NOMO-1 treated with dmso at 0.1 percent for 144 hours (cell line): Measurements from ENCODE around the gene TRMU.
"Not testable (repeated sequence)": the region's sequence is repeated elsewhere in the genome, so short reads cannot be mapped to it uniquely, and the experiment has no call there.

Experiments used
- DNase-seq: peaks from one replicate; lab custom pipeline; 2025; ENCODE audit not compliant: unreplicated experiment; lab: John Stamatoyannopoulos, UW

Gene TRMU

DNA sequence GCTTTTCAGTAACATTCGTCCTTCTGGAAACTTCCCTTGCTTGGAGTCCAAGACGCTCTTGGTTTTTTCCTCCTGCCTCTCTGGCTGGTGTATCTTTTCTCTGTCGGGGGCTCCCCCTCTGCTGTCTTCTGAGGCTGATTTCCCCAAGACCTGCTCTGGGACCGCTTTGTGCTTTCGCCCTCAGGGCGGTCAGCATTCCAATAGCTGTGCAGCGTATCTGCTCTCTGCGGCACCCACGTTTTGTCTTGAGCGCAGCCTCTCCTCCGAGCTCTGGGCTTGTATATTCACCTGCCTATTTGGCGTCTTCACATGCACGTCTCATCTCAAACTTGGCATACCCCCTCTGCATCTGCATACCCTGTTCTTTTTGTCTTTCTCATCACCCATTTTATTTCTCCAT, 36.4 kb upstream of the TRMU start:
- no peak for DNase-seq

- DNase-seq, result no peak
These were observed 35.0 kb upstream of the TRMU start for GRCh38 chr22:46300491-46300890.

DNA sequence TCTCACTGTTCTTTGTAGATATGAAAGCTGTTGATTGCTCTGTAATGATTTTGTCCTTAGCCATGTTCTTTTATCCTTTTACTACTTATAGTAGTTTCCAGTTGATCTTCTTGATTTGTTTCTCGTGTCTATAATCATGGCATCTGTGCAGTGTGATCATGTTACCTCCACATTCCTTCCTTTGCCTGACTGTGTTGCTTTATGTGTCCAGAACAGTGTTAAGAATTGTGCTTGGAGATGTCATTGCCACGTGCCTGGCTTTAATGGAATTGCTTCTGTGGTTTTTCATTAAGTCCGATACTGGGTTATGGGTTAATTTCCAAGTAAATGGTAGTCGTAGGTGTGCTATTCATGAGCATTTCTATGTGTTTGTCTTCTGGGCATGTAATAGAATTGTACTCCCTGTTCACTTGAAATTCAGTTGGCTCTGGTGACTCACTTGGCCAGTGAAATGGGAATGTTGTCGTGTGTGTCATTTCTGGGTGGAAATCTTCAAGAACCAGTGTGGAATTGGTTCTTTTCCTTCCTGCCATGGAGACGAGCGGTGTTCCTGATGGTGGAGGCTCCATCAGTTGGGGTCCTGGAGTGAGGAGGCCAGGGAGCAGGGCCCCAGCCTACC, 32.1 kb upstream of the TRMU start:
- no peak for DNase-seq

DNA sequence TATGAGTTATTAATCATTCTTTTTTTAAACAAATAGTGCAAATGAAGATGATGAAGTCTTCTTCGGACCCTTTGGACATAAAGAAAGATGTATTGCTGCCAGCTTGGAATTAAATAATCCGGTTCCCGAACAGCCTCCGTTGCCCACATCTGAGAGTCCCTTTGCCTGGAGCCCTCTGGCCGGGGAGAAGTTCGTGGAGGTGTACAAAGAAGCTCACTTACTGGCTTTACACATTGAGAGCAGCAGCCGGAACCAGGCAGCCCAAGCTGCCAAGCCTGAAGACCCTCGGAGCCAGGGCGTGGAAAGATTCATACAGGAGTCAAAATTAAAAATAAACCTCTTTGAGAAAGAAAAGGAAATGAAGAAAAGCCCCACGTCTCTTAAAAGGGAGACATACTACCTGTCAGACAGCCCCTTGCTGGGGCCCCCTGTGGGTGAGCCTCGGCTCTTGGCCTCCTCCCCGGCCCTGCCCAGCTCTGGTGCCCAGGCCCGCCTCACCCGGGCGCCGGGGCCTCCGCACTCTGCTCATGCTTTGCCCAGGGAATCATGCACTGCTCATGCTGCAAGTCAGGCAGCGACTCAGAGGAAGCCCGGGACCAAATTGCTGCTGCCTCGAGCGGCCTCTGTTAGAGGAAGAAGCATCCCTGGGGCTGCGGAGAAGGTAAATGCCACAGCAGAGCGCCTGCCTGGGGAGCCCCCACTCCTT, 27.1 kb upstream of the TRMU start:
- DNase-seq, result no peak

DNA sequence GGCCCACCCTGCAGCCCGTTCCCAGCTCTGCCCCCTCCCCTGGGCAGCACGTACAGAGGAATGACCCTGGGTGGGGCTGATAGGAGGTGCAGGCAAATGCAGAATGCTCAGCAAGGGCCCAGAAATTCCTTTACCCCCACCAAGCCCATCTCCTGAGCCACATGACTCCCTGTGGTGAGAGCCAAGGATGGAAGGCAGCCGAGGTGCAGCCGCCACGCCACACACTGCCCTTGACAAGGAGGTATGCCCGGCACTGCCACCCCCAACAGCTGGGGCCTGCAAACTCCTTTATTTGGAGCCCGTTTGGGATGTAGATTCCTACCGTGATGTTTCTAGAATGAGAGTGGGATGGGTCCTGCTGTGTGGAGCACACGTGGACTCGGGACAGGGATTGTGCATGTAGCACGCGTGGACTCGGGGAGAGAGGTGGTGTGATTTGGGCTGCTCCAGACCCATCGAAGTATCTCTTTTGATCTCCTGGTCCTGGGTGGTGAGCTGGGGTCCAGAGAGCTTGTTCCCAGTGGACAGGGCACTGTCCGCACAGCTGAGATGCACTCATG, 25.9 kb upstream of the TRMU start:
- no peak for DNase-seq

DNA sequence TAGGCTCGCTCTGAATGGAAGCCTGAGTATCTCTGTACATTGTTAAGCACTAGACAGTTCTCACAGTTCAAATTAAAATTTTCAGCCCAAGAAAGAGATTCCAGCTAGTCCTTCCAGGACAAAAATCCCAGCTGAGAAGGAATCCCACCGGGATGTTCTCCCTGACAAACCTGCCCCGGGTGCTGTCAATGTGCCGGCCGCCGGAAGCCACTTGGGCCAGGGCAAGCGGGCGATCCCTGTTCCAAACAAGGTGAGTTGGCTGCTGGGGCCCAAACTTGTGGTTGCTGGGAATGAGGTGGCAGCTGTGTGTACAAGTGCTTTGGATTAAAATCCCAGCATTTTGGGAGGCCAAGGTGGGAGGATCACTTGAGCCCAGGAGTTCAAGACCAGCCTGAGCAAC, 23.5 kb upstream of the TRMU start:
- no peak for DNase-seq

DNA sequence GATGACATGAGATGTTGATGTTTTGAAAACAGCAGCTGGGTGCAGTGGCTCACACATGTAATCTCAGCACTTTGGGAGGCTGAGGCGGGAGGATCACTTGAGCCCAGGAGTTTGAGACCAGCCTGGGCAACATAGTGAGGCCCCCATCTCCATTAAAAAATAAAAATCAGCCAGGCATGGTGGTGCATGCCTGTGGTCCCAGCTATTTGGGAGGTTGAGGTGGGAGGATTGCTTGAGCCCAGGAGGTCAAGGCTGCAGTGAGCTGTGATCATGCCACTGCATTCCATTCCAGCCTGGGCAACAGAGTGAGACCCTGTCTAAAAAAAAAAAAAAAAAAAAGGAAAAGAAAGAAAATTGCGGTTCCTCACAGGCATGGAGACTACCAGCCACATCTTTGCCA, 22.7 kb upstream of the TRMU start:
- not testable (repeated sequence) for DNase-seq

GRCh38 chr22:46315976-46316375, 19.5 kb upstream of the TRMU start:
- no peak for DNase-seq

- DNase-seq, result no peak
These were observed 17.9 kb upstream of the TRMU start for GRCh38 chr22:46317646-46318045.

DNA sequence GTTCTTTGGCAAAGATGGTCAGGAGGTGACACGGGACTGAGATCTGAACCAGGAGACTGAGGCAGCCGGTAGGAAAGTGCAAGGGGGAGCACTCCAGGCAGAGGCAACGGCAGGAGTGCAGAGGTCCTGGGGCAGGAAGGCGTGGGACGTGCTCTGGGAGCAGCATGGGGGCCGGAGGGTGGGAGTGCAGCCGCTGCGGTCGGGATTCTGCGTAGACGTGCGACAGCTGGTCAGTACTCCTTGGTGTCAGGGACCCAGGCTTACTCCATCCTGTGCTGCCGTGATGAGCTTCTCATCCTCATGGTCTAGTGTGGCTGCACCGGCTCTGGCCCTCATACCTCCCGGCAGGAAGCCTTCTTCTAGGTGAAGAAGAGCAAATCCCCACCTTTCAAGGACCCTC, 16.9 kb upstream of the TRMU start:
- DNase-seq, result no peak

GRCh38 chr22:46319319-46319718, 16.2 kb upstream of the TRMU start:
- DNase-seq, result no peak

DNA sequence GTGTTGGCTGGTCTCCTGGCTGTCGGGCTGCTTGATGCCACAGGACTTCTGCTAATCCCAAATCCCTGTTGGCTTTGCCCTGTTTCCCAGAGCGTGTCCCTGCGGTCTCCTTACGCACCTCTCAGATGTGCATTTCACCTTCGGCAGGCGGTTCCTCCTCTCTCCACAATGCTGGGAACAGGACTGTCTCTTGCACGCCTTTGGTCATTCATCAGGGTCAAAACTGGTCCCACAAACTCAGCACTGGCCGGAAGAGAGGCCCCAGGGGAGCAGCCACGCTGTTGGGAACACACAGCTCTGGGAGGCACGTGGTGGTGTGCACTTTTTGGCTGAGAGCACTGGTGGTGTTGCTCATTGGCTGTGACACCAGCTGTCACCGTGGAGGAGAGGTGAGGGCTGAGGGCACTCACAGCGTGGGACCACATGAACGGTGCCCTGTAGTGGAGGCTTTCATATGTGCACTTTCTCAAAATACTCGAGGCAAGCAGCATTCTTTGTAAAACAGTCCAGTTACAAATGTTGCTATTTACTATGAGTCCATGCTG, 15.3 kb upstream of the TRMU start:
- no peak for DNase-seq

DNA sequence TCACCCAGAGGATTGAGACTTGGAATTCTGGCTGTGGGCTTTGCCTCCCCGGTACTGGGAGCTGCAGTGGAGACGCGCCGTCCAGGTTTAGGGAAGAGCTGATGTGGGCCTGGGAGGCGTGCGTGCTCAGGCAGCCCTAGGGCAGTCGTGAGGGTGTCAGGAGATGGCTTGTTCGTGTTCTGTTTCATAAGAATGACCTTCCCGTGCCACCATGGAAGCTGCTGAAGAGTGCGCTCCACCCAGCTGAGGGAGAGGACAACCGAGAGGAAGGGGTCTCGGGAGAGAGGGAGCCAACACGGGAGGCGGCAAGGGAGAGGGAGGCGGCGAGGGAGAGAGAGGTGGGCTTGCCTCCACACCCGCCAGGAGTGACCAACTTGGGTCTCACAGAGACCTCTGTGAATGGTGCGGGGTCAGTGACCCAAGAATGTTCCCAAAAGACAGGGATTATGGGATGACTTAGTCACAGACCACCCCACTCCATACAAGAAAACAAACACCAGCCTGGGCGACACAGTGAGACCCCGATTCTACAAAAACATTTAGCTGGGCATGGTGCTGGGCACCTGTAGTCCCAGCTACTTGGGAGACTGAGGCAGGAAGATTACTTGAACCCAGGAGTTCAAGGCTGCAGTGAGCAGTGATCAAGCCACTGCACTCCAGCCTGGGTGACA, 14.7 kb upstream of the TRMU start:
- no peak for DNase-seq

- DNase-seq, result no peak
These were observed 12.8 kb upstream of the TRMU start for GRCh38 chr22:46322711-46323110.

- no peak for DNase-seq
These were observed 12.4 kb upstream of the TRMU start for GRCh38 chr22:46323162-46323561.

DNA sequence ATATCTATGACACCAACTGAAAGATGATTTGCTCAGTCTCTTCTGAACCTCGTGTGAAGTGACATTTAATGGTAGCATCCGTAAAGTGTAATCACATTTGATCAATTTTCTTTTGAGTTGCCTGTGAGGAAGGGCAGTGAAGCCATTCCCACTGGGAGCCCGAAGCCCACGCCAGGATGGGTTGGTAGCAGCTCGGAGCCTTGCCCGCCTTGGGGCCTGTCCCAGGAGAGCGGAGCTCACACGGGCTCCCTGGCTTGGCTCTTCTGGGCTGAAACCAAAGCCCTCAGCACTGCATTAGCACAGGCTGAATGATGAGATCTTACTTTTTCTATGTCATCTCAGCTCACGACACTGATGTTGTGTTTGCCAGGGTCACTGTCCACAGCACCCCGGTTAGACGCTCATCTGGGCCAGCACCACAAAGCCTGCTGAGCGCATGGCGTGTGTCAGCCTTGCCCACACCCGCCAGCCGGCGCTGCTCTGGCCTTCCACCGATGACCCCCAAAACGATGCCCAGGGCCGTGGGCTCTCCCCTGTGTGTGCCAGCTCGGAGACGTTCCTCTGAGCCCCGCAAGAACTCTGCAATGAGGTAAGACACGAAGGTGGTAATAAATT, 9.3 kb upstream of the TRMU start:
- DNase-seq, result no peak

DNA sequence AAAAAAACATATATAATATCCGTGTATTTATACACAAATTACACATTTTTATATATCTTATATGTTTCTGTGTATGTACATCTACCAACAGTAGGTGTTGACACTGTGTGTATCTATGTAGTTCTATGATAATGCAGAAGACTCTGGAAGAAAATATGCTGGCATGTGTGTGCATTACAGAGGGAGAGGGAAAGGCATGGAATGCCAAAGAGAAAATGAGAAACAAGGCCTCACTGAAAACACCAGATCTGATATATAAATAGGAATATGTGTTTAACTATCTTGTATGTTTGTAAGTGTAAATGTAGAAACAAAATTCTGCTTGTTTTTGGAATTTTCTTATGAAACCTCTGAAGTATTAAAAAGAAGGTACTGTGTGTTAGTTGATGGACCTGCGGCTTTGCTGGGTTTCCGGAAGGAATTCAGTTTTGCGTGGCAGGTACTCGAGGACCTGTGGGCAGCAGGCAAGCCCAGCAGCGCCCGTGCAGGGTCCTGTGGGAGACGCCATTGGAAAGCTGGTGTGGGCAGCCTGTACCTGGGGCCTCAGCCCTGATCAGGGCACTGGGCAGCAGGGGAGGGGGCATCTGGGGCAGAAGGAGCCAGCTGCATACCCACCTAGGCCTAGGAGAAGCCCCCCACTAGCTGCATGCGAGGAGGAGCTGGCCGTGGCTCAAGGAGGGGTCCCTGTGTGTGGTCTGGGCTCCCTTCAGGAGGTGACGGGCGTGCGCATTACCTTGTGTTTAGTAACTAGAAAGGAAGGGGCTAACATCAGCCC, 7.6 kb upstream of the TRMU start:
- no peak for DNase-seq

- DNase-seq, result no peak
These were observed 6.7 kb upstream of the TRMU start for GRCh38 chr22:46328797-46329196.

DNA sequence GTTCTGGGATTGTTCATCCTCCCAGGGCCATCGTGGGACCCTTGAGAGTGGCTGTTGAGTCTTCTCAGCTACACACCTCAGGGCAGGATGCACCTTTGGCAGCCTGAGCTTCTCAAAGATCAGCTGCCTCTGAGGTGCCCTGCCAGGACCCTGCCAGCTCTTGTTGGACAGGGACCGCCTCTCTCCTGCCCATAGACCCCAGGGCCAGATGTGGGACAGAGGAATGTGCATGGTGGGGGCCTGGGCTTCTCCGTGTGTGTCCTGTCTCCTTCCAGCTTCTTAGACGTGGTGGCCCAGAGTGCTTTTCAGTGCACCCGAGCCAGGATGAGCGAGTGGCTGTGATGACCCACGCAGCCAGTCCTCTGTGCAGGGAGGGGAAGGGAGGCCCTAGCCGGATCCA, 5.9 kb upstream of the TRMU start:
- no peak for DNase-seq

- DNase-seq, result no peak
These were observed 5.1 kb upstream of the TRMU start for GRCh38 chr22:46330426-46330825.

DNA sequence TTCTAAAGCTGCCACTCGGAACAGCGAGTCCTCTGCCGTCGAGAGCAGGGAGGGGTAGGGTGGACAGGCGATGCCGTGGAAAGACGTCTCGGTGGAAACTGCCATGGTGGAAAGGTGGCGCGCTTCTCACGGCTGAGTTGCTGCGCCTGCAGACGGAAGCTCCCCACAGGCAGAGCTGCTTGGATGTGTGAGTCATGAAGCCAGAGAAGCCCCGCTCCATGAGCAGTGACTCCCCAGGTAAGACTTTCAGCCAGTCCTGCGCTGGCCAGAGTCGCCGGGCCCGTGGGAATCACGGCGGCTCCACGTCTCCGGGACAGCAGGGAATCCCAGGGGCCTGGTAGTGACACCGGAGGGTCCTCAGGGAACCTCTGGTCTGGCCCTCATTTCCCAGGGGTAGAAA, 4.0 kb upstream of the TRMU start:
- DNase-seq, result no peak
